ENCODE measurements around the gene GRM7. TPM values are rescaled to one million over a fixed set of nuclear protein-coding genes. Genes with fewer than 3 reads are reported as not detected.

GRM7 gene
- total RNA-seq, 1 donor from 2014 or later: not detected

GRCh38 chr3:7607676-7608075, 746.8 kb downstream of the GRM7 start:
- H3K4me3 ChIP-seq (ENCODE audit: low read depth, low read length): no peak overlapping the region
- no peaks in the 10 kb centered on the region for H3K27me3 ChIP-seq (ENCODE audit: control insufficient read depth, insufficient read depth, low read length)
- DNase-seq (ENCODE audit: low read depth) (no peak), FAIRE-seq (no peak)
- no peak for TF ChIP-seq CTCF (IDR thresholded peaks at IDR 0.05; ENCODE audit: insufficient read depth, low read length, severe bottlenecking)
- H3K36me3 ChIP-seq (ENCODE audit: control insufficient read depth, insufficient read depth, low read length): no peaks in the 10 kb centered on the region

GRCh38 chr3:7610634-7611033, 749.7 kb downstream of the GRM7 start:
- no peak for FAIRE-seq
- TF ChIP-seq CTCF (IDR thresholded peaks at IDR 0.05; ENCODE audit: insufficient read depth, low read length, severe bottlenecking): no peak

DNA sequence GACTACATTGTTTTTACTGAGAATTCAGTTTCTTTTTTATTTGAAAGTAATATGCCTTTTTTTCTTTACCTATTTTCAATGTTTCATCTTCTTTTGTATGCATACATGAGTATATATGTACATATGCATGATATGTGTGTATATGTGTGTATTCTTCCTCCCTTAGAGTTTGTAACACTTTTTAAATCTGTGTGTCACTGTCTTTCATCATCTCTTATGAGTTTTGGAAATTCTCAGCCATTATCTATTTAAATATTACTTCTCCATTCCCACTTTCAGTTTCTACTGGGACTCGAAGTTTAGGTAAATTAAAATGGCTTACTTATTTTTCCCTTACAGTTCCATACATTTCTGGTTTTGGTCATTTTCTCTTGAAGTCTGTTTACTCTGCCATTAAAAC, 754.1 kb downstream of the GRM7 start:
- FAIRE-seq (no peak), DNase-seq (ENCODE audit: low read depth) (no peak)
- Histone ChIP-seq H3K27me3 (ENCODE audit: control insufficient read depth, insufficient read depth, low read length) (no peaks in the 10 kb centered on the region), H3K36me3 (ENCODE audit: control insufficient read depth, insufficient read depth, low read length) (no peaks in the 10 kb centered on the region), H3K4me3 (ENCODE audit: low read depth, low read length) (no peak overlapping the region)
- no peak for TF ChIP-seq CTCF (IDR thresholded peaks at IDR 0.05; ENCODE audit: insufficient read depth, low read length, severe bottlenecking)

More at GRCh38 chr3:7610634-7611033, 749.7 kb downstream of the GRM7 start:
- no peaks in the 10 kb centered on the region for H3K27me3 ChIP-seq (ENCODE audit: control insufficient read depth, insufficient read depth, low read length)
- DNase-seq (ENCODE audit: low read depth): no peak
- no peak overlapping the region for H3K4me3 ChIP-seq (ENCODE audit: low read depth, low read length)
- H3K36me3 ChIP-seq (ENCODE audit: control insufficient read depth, insufficient read depth, low read length): no peaks in the 10 kb centered on the region

GRCh38 chr3:7618606-7619005, 757.7 kb downstream of the GRM7 start:
- TF ChIP-seq CTCF (IDR thresholded peaks at IDR 0.05; ENCODE audit: insufficient read depth, low read length, severe bottlenecking): no peak
- DNase-seq (ENCODE audit: low read depth): no peak
- H3K36me3 ChIP-seq (ENCODE audit: control insufficient read depth, insufficient read depth, low read length): no peaks in the 10 kb centered on the region
- H3K4me3 ChIP-seq (ENCODE audit: low read depth, low read length): no peak overlapping the region
- FAIRE-seq: no peak
- H3K27me3 ChIP-seq (ENCODE audit: control insufficient read depth, insufficient read depth, low read length): no peaks in the 10 kb centered on the region

- H3K4me3 ChIP-seq (ENCODE audit: low read depth, low read length): no peak overlapping the region
- H3K27me3 ChIP-seq (ENCODE audit: control insufficient read depth, insufficient read depth, low read length): no peaks in the 10 kb centered on the region
- H3K36me3 ChIP-seq (ENCODE audit: control insufficient read depth, insufficient read depth, low read length): no peaks in the 10 kb centered on the region
- DNase-seq (ENCODE audit: low read depth) (no peak), FAIRE-seq (no peak)
- TF ChIP-seq CTCF (IDR thresholded peaks at IDR 0.05; ENCODE audit: insufficient read depth, low read length, severe bottlenecking): no peak
Measured at GRCh38 chr3:7620401-7620800, 759.5 kb downstream of the GRM7 start.

DNA sequence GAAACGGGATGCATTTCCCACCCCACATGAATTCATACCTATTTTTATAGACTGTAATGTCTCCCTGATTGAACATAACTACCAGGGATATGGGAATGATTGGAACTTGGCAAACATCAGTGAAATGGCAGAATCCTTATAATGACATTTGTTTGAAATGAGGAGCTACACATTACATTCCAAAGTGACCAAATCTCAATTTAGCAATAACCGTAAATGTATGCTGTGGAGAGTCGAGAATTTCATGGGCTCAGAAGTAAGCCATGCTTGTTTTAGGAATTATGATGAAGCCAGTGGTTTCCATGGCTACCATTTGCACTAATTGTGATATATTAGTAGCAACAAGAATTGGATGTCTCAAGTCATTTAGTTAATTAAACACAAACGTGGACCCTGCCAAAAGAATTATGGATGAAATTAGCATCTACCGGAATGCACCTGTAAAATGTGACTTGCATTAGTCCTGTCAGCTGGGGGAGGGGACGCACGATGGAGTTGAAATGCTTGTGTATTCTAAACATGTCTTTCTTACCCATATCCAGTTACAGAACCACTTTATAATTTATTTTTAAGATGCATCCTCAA, 760.2 kb downstream of the GRM7 start:
- no peak for DNase-seq (ENCODE audit: low read depth)
- TF ChIP-seq CTCF (IDR thresholded peaks at IDR 0.05; ENCODE audit: insufficient read depth, low read length, severe bottlenecking): no peak
- no peak overlapping the region for H3K4me3 ChIP-seq (ENCODE audit: low read depth, low read length)
- no peaks in the 10 kb centered on the region for H3K27me3 ChIP-seq (ENCODE audit: control insufficient read depth, insufficient read depth, low read length)
- H3K36me3 ChIP-seq (ENCODE audit: control insufficient read depth, insufficient read depth, low read length): no peaks in the 10 kb centered on the region
- FAIRE-seq: no peak

Measured in bronchial epithelial cell (primary cell).